BE2C (cell line): Measurements from ENCODE around the gene TMEM212.

Source experiments
- DNase-seq: peaks from one replicate; pipeline ENCODE4 v3.0.0-alpha.2; 2020
- H3K27me3 ChIP-seq: fragments of 250-450 bp; sonication (Bioruptor Pico); 2 replicates; pipeline ENCODE4 v1.5.1; 2020; ENCODE audit warnings: mild to moderate bottlenecking
- H3K36me3 ChIP-seq: fragments of 250-450 bp; sonication (Bioruptor Pico); 2 replicates; pipeline ENCODE4 v1.5.1; 2020; ENCODE audit warnings: mild to moderate bottlenecking
- H3K4me1 ChIP-seq: fragments of 250-450 bp; sonication (Bioruptor Pico); 2 replicates; pipeline ENCODE4 v1.5.1; 2020
- H3K4me3 ChIP-seq: 2 replicates; pipeline ENCODE4 v1.5.1; 2011; ENCODE audit warnings: low read depth, low read length
- H3K9me3 ChIP-seq: fragments of 250-450 bp; sonication (Bioruptor Pico); 2 replicates; pipeline ENCODE4 v1.5.1; 2020
- TF ChIP-seq, protein P1 (sequence below): IDR thresholded peaks from 2 replicates; pipeline ENCODE4 v1.5.1; 2012; ENCODE audit warnings: mild to moderate bottlenecking, low read depth, low read length

Gene TMEM212

DNA sequence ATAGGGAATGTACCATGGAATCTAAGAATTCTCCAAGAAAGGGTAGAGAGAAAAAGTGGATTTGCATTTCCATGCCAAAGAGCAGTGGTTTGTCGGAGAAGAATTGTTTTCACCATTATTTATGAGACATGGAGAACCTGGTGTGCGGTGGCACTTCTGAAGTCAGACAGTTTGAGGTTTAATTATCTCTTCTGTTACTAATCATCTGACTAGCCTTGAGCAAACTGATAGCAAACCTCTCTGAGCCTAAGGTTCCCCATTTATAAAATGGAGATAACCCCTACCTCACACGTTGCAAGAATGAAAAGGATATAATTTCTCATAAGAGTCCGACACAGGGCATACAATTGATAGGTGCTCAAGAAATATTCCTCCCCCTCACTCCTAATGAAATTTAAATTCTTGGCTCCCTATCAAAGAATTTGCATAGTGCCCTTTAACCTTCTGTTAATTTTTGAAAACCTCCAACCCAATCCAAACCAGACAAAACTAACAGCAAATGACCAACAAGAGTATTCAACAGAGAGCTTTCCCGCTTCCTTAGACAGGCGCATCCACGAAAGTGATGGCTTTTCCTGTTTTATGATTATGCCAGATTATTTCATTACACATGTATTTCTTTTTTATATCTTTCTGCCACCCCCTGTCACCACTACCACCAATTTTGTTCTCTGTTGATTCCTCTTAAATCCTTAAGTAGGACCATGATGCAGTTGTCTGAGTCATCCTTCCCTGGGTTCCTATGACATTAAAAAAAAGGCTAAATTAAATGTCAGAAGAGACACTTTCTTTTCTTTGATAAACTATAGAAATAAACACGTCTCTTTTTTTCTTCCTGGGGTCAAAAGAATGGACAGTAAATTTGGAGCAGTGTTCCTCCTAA is 28.5 kb downstream of the TMEM212 start:
- Histone ChIP-seq H3K4me3 (no peak overlapping the region), H3K27me3 (no peaks in the 10 kb centered on the region), H3K36me3 (no peaks in the 10 kb centered on the region), H3K9me3 (no peaks in the 10 kb centered on the region), H3K4me1 (no peaks in the 10 kb centered on the region)
- TF ChIP-seq, protein P1, sequence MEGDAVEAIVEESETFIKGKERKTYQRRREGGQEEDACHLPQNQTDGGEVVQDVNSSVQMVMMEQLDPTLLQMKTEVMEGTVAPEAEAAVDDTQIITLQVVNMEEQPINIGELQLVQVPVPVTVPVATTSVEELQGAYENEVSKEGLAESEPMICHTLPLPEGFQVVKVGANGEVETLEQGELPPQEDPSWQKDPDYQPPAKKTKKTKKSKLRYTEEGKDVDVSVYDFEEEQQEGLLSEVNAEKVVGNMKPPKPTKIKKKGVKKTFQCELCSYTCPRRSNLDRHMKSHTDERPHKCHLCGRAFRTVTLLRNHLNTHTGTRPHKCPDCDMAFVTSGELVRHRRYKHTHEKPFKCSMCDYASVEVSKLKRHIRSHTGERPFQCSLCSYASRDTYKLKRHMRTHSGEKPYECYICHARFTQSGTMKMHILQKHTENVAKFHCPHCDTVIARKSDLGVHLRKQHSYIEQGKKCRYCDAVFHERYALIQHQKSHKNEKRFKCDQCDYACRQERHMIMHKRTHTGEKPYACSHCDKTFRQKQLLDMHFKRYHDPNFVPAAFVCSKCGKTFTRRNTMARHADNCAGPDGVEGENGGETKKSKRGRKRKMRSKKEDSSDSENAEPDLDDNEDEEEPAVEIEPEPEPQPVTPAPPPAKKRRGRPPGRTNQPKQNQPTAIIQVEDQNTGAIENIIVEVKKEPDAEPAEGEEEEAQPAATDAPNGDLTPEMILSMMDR = no peak
- DNase-seq = no peak

DNA sequence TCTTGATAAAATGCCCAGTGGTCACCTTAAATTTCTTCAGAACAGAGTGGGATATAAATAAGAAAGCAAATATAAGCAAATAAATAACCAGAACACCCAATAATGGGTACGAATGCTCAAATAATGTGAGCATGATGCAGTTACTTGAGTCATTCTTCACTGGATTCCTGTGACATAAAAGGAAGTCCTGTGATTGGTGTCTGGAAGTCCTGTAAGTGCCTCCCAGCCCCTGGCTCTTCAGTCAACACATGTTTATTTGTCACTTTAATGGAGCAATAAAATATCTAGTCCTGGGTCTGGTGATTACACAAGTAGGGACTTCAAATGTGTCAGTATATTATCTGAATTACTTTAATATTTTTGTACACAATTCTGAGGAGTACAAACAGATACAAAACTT is 30.4 kb downstream of the TMEM212 start:
- Histone ChIP-seq H3K4me3 (no peak overlapping the region), H3K4me1 (no peaks in the 10 kb centered on the region), H3K27me3 (no peaks in the 10 kb centered on the region), H3K36me3 (no peaks in the 10 kb centered on the region), H3K9me3 (no peaks in the 10 kb centered on the region)
- TF ChIP-seq, protein P1 = no peak
- DNase-seq = no peak

DNA sequence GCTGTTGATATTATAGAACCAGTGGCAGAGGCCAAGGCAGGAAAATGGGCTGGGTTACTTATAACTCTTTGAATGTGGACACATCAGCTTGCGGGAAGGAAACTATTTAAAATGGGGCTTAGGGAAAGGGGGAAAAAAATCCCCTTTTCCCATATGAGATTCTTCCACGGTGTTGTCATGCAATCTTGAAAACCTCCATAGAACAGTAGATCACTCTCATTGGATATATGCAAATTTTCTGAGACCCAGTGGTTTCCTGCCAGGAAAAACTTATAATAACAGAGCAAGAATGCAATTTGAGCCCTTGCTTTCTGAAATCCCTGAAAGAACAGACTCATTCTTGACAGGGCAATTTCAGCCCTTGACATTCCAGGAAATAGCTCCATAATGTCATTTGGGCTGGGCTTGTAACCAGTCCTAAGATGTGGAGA is 31.1 kb downstream of the TMEM212 start:
- H3K4me1 ChIP-seq = no peaks in the 10 kb centered on the region
- H3K9me3 ChIP-seq = no peaks in the 10 kb centered on the region
- no peak overlapping the region for H3K4me3 ChIP-seq
- no peak for DNase-seq
- H3K27me3 ChIP-seq = no peaks in the 10 kb centered on the region
- TF ChIP-seq, protein P1 = no peak
- H3K36me3 ChIP-seq = no peaks in the 10 kb centered on the region

DNA sequence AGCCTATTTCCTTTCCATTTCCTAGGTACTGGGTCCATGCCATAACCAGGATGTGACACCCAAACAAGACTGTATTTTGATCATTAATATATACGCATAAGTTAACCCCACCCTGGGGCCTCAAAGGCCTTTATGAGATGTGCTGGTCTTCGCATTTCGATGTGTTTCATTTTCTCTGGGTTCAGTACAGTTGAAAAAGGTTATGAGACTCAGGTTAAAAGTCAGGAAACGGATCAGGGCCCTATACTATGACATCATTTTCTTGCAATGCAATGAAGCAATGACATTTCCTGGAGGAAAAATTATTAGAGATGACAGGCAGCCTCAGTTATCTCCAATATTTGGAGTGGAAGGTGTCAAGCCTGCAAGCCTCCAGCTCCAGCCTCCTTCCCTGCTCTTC is 31.7 kb downstream of the TMEM212 start:
- Histone ChIP-seq H3K9me3 (no peaks in the 10 kb centered on the region), H3K4me3 (no peak overlapping the region), H3K27me3 (no peaks in the 10 kb centered on the region), H3K4me1 (no peaks in the 10 kb centered on the region), H3K36me3 (no peaks in the 10 kb centered on the region)
- DNase-seq = no peak
- TF ChIP-seq, protein P1 = no peak

DNA sequence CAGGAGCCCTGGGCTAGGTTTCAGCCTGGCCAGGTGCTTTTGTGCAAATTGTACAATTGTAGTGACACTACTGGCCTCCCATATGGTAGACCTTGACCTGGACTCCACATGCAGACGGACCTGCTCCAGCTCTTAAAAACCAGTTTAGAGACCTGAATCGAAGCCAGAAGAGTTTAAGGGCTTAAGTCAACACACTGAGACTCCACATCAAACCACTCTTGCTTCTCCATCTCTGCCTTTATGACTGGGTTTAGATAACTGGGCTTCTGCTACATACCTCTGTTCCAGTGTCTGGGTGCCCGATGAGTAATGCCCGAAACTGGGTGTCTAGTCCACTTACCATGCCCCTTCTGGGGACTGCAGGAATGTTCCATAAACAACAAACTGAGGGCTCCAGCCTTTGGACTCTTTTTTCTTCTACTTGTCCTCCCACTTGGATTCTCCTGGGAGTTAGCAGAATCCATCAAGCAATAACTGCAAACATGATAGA is 32.8 kb downstream of the TMEM212 start:
- H3K36me3 ChIP-seq = no peaks in the 10 kb centered on the region
- no peaks in the 10 kb centered on the region for H3K27me3 ChIP-seq
- no peaks in the 10 kb centered on the region for H3K9me3 ChIP-seq
- DNase-seq = no peak
- TF ChIP-seq, protein P1 = no peak
- H3K4me3 ChIP-seq = no peak overlapping the region
- no peaks in the 10 kb centered on the region for H3K4me1 ChIP-seq

DNA sequence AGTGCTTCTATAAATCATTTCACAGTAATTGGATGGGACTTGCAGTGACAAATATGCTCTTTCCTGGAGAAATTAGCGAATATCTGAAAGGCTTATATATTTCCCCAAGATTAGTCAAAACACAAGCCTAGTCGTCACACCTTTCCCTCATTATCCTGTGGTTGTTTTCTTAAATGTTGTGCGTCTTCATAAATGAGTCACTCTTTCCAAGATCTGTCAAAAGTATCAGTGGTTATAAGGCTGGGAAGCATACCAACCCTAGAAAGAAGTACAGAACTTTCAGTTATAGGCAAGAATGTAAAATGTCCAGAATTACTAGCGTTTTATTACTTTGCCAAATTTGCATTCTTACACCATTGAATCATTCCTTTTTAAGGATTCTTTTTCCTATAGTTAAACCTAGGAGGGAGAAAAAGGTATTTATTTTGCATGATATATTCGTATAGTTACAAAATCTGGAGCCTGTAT is 33.6 kb downstream of the TMEM212 start:
- TF ChIP-seq, protein P1 = no peak
- H3K4me3 ChIP-seq = no peak overlapping the region
- no peaks in the 10 kb centered on the region for H3K9me3 ChIP-seq
- DNase-seq = no peak
- no peaks in the 10 kb centered on the region for H3K4me1 ChIP-seq
- no peaks in the 10 kb centered on the region for H3K36me3 ChIP-seq
- no peaks in the 10 kb centered on the region for H3K27me3 ChIP-seq
